Occipital lobe (tissue), 3 donors: ENCODE data around the gene HLA-DRB1. TPM values are rescaled to one million over a fixed set of nuclear protein-coding genes. Genes with fewer than 3 reads are reported as not detected.
"Not testable (repeated sequence)": the region's sequence is repeated elsewhere in the genome, so short reads cannot be mapped to it uniquely, and the experiment has no call there.

Experiments
- DNase-seq: peaks from one replicate; lab custom pipeline; 2025; lab: John Stamatoyannopoulos, UW
- small RNA-seq: library from RNA; depleted of rRNA; stranded (forward); fragments of <200 nt; gene quantifications from one replicate; pipeline ENCODE3, GENCODE V24; 2014
- total RNA-seq: library from RNA; depleted of rRNA; stranded (reverse); fragments of >200 nt; gene quantifications from one replicate; pipeline ENCODE4 v1.2.3, GENCODE V29; 2014

HLA-DRB1 gene
- total RNA-seq, 1 donor from 2014 or later = 0.16 TPM

GRCh38 chr6:32562940-32563339, 26.7 kb downstream of the HLA-DRB1 start:
- DNase-seq = no peak

GRCh38 chr6:32559747-32560146, 29.9 kb downstream of the HLA-DRB1 start:
- DNase-seq = no peak

GRCh38 chr6:32558426-32559057, 31.1 kb downstream of the HLA-DRB1 start:
- DNase-seq = no peak

GRCh38 chr6:32554116-32554965, 35.3 kb downstream of the HLA-DRB1 start:
- DNase-seq = no peak

- DNase-seq = no peak
Observed at GRCh38 chr6:32553037-32553742, 36.5 kb downstream of the HLA-DRB1 start.

- DNase-seq = no peak
Observed at GRCh38 chr6:32551410-32551809, 38.2 kb downstream of the HLA-DRB1 start.

GRCh38 chr6:32539839-32540238, 49.8 kb downstream of the HLA-DRB1 start:
- no peak for DNase-seq

GRCh38 chr6:32530431-32530793, 59.2 kb downstream of the HLA-DRB1 start:
- not testable (repeated sequence) for DNase-seq

- DNase-seq = no peak
Observed at GRCh38 chr6:32529697-32530430, 59.8 kb downstream of the HLA-DRB1 start, which contains the start of gene HLA-DRB5. Gene HLA-DRB5, minus strand, starts transcription at chr6:32530287. Its CDS starts 63 bp downstream, at chr6:32530224.

Small RNA genes lying within 50 kb of the gene (small RNA-seq; reads per million reads assigned to genes)
- gene RNU1-61P = not detected

Other genes with a start within 250 kb of the HLA-DRB1 start
- gene TSBP1, start 217.9 kb downstream of the HLA-DRB1 start, total RNA-seq = not detected
- gene BTNL2, start 182.7 kb downstream of the HLA-DRB1 start, total RNA-seq = not detected
- gene HLA-DRA, start 150.0 kb downstream of the HLA-DRB1 start, total RNA-seq = 3.9 TPM
- not detected for gene HLA-DRB5, start 59.6 kb downstream of the HLA-DRB1 start, total RNA-seq
- gene HLA-DQA1, start 47.6 kb upstream of the HLA-DRB1 start, total RNA-seq = 0.16 TPM
- gene HLA-DQB1, start 76.8 kb upstream of the HLA-DRB1 start, total RNA-seq = 0.16 TPM
- gene HLA-DQA2, start 151.5 kb upstream of the HLA-DRB1 start, total RNA-seq = 0.16 TPM
- gene HLA-DQB2, start 173.7 kb upstream of the HLA-DRB1 start, total RNA-seq = not detected
- not detected for gene HLA-DOB, start 227.2 kb upstream of the HLA-DRB1 start, total RNA-seq
- 3.9 TPM for gene TAP2, start 248.9 kb upstream of the HLA-DRB1 start, total RNA-seq